Measurements from ENCODE around the gene CHRM1.

CHRM1 gene

GRCh38 chr11:62930666-62931065 lies 9.5 kb upstream of the CHRM1 start (continued):
- TF ChIP-seq ZNF600 (tag by site-specific recombination; IDR thresholded peaks at IDR 0.05): no peak
- no peak for TF ChIP-seq ZNF768 (tag by site-specific recombination; IDR thresholded peaks at IDR 0.05)
- no peak for TF ChIP-seq ATF2 (tag by site-specific recombination; IDR thresholded peaks at IDR 0.05; ENCODE audit: low read depth)
- TF ChIP-seq ZNF121 (tag by site-specific recombination; IDR thresholded peaks at IDR 0.05): no peak

- Histone ChIP-seq H3K9me3 (ENCODE audit: control insufficient read depth, insufficient read depth, low read depth, low read length) (no peaks in the 10 kb centered on the region), H3K4me1 (ENCODE audit: control insufficient read depth, insufficient read depth, low read length) (no peaks in the 10 kb centered on the region), H3K4me3 (ENCODE audit: low read depth, low read length) (no peak overlapping the region), H3K27ac (ENCODE audit: extremely low read depth, low read depth, low read length) (no peak overlapping the region), H3K36me3 (ENCODE audit: control insufficient read depth in 2 of 2, insufficient read depth in 1 of 2, low read length in 2 of 2) (no peaks in the 10 kb centered on the region)
- POLR2A ChIA-PET: no interaction called here
- CTCF ChIA-PET: interaction anchor here (1.4 to 1.7 kb wide), 2 partner anchors 45 to 93 kb away, joined by 4 to 7 read pairs; no protein-coding TSS in a partner anchor
- TF ChIP-seq TCF7L2 (IDR thresholded peaks at IDR 0.05; ENCODE audit: borderline replicate concordance, low read depth, low read length): no peak
- TF ChIP-seq ZNF701 (tag by site-specific recombination; IDR thresholded peaks at IDR 0.05): no peak
- TF ChIP-seq ZNF174 (tag by site-specific recombination; IDR thresholded peaks at IDR 0.05): no peak
- no peak for TF ChIP-seq PRDM1 (tag by site-specific recombination; IDR thresholded peaks at IDR 0.05)
- no peak for TF ChIP-seq CTCF (tag by site-specific recombination; IDR thresholded peaks at IDR 0.05)
- no peak for TF ChIP-seq YY1 (tag by site-specific recombination; IDR thresholded peaks at IDR 0.05)
- TF ChIP-seq ZNF658 (tag by site-specific recombination; IDR thresholded peaks at IDR 0.05): no peak
Observed at GRCh38 chr11:62930157-62930556, 9.0 kb upstream of the CHRM1 start.

GRCh38 chr11:62928011-62928410 lies 6.8 kb upstream of the CHRM1 start:
- no peaks in the 10 kb centered on the region for H3K4me1 ChIP-seq (ENCODE audit: control insufficient read depth, insufficient read depth, low read length)
- H3K9me3 ChIP-seq (ENCODE audit: control insufficient read depth, insufficient read depth, low read depth, low read length): no peaks in the 10 kb centered on the region
- H3K4me3 ChIP-seq (ENCODE audit: low read depth, low read length): no peak overlapping the region
- ChIA-PET CTCF (interaction anchor here (0.6 to 1.0 kb wide), 4 partner anchors 8 to 95 kb away, joined by 3 to 5 read pairs (median 4); no protein-coding TSS in a partner anchor), POLR2A (no interaction called here)
- H3K27ac ChIP-seq (ENCODE audit: extremely low read depth, low read depth, low read length): no peak overlapping the region
- no peaks in the 10 kb centered on the region for H3K36me3 ChIP-seq (ENCODE audit: control insufficient read depth in 2 of 2, insufficient read depth in 1 of 2, low read length in 2 of 2)
- TF ChIP-seq ZNF654 (tag by site-specific recombination; IDR thresholded peaks at IDR 0.05; ENCODE audit: low read depth) (no peak), ZNF391 (tag by site-specific recombination; IDR thresholded peaks at IDR 0.05; ENCODE audit: borderline replicate concordance, low read depth) (no peak), ZNF292 (tag by site-specific recombination; IDR thresholded peaks at IDR 0.05; ENCODE audit: borderline replicate concordance, low read depth) (no peak), TSHZ1 (tag by site-specific recombination; IDR thresholded peaks at IDR 0.05; ENCODE audit: borderline replicate concordance) (no peak)
